ENCODE measurements around the gene GATAD2B. TPM values are rescaled to one million over a fixed set of nuclear protein-coding genes. Genes with fewer than 3 reads are reported as not detected.
A peak's percentile ranks its signal among the peaks of the same experiment; 100 is the strongest.

GATAD2B gene
- total and polyA plus RNA-seq, 9 donors = 11.2 to 73.0 (median 55.8) TPM

DNA sequence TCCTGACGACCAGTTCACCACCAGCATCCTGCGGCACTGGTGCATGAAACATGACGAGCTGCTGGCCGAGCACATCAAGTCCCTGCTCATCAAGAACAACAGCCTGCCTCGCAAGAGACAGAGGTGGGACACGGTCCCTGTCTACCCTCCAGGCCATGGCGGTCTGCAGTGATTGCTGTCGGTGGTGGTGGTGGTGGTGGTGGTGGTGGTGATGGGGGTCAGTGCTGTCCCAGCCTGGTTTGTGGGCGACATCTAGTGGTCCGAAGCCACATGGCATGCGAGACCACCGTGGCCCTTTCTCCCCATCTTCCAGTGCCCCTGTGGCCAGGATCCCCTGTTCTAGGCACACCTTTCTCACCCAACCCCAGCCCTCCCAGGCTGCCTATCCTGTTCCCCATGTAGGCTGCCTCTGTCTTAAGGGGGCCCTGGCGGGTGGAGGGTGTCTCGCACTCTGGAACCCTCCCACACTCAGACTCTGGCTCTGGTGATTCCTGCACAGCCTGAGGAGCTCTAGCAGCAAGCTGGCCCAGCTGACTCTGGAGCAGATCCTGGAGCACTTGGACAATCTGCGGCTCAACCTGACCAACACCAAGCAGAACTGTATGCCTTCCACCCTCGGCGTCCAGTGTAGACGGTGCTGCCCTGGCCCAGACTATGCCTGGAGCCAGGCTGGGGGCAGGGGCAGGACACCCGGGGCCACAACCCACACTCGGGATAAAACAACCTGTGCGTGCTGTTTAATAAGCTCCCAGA is 150.8 kb downstream of the GATAD2B start:
- Histone ChIP-seq H3K4me1 (ENCODE audit: insufficient read depth) (peaks cover 6% of the 10 kb centered on the region), H3K36me3 (no peaks in the 10 kb centered on the region), H3K4me3 (no peak overlapping the region), H3K27ac (no peak overlapping the region), H3K27me3 (no peaks in the 10 kb centered on the region), H3K9me3 (no peaks in the 10 kb centered on the region)
- DNase-seq = peak in 4 of 5 donors; percentile 52 to 71 (median 58)
- WGBS, 3 donors = 63 to 72% (median 67%) methylated on average over 21 of the region's 21 CpGs
- TF ChIP-seq POLR2A (IDR thresholded peaks at IDR 0.05) (no peak), EP300 (IDR thresholded peaks at IDR 0.05) (no peak)
- TF ChIP-seq, protein P1, sequence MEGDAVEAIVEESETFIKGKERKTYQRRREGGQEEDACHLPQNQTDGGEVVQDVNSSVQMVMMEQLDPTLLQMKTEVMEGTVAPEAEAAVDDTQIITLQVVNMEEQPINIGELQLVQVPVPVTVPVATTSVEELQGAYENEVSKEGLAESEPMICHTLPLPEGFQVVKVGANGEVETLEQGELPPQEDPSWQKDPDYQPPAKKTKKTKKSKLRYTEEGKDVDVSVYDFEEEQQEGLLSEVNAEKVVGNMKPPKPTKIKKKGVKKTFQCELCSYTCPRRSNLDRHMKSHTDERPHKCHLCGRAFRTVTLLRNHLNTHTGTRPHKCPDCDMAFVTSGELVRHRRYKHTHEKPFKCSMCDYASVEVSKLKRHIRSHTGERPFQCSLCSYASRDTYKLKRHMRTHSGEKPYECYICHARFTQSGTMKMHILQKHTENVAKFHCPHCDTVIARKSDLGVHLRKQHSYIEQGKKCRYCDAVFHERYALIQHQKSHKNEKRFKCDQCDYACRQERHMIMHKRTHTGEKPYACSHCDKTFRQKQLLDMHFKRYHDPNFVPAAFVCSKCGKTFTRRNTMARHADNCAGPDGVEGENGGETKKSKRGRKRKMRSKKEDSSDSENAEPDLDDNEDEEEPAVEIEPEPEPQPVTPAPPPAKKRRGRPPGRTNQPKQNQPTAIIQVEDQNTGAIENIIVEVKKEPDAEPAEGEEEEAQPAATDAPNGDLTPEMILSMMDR (IDR thresholded peaks at IDR 0.05) = peak; percentile 24 to 67 (median 41)
- intact Hi-C loops (cut with DNase I) = loop anchor here in 3 of 4 donors (5.0 to 10.0 kb wide), 3 partner anchors 95 to 257 kb away; partner anchors contain the start of gene NPR1 (in 3 of the 3)

DNA sequence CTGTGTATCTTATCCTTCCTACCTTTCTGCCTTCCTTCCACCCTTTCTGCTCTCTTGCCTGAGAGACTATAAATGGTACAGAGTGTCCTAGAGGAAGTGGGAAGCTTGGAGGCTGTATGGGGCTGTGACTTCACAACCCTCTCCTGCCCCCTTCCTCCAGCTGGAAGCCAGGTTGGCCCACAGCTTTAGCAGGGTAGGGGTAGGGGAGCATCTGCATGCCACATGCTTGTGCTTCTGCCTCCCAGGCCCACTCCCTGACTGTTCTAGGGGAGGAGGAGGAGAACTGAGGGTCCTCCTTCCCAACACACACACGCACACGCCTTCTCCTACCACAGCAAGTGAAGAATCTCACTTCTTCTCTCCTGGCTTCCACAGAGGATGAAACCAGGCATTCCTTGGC is 151.5 kb downstream of the GATAD2B start:
- WGBS, 3 donors = 91 to 97% (median 93%) methylated on average over 2 of the region's 2 CpGs
- no peak for TF ChIP-seq EP300 (IDR thresholded peaks at IDR 0.05)
- TF ChIP-seq, protein P1 (IDR thresholded peaks at IDR 0.05) = no peak
- TF ChIP-seq POLR2A (IDR thresholded peaks at IDR 0.05) = no peak
- no peak overlapping the region for H3K27ac ChIP-seq
- no peaks in the 10 kb centered on the region for H3K27me3 ChIP-seq
- no peaks in the 10 kb centered on the region for H3K36me3 ChIP-seq
- no peak for DNase-seq
- intact Hi-C loops (cut with DNase I) = loop anchor here in 3 of 4 donors (5.0 to 10.0 kb wide), 3 partner anchors 94 to 256 kb away; partner anchors contain the start of gene NPR1 (in 3 of the 3)
- H3K4me1 ChIP-seq (ENCODE audit: insufficient read depth) = peaks cover 2% of the 10 kb centered on the region
- H3K9me3 ChIP-seq = no peaks in the 10 kb centered on the region
- H3K4me3 ChIP-seq = no peak overlapping the region

DNA sequence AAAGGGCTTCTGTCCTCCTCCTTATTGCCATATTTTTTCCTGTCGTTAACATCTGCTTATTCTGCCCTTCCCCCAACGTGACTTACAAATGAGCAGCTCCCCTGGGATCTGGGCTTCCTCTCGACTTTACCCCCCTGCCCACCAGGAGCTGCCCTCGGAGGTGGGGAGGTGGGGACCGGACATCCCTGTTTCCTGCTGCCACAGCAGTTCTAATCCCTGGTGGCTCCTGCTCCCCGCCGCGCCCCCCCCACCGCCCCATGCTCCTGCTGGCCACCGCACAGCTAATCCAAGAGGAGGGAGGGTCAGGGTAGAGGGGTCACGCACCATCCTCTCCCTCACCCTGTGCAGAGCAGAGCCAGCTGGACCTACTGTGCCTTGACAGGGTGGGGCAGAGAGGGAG is 152.0 kb downstream of the GATAD2B start:
- H3K4me3 ChIP-seq = no peak overlapping the region
- H3K36me3 ChIP-seq = no peaks in the 10 kb centered on the region
- intact Hi-C loops (cut with DNase I) = loop anchor here in 3 of 4 donors (5.0 to 10.0 kb wide), 3 partner anchors 93 to 256 kb away; partner anchors contain the start of gene NPR1 (in 3 of the 3)
- no peaks in the 10 kb centered on the region for H3K4me1 ChIP-seq (ENCODE audit: insufficient read depth)
- WGBS, 3 donors = 41 to 63% (median 51%) methylated on average over 10 to 11 of the region's 11 CpGs
- no peaks in the 10 kb centered on the region for H3K9me3 ChIP-seq
- DNase-seq = no peak
- TF ChIP-seq POLR2A (IDR thresholded peaks at IDR 0.05) (no peak), EP300 (IDR thresholded peaks at IDR 0.05) (no peak)
- TF ChIP-seq, protein P1 (IDR thresholded peaks at IDR 0.05) = no peak
- peak overlapping the region in 1 of 2 donors; percentile 62 for H3K27ac ChIP-seq
- no peaks in the 10 kb centered on the region for H3K27me3 ChIP-seq

DNA sequence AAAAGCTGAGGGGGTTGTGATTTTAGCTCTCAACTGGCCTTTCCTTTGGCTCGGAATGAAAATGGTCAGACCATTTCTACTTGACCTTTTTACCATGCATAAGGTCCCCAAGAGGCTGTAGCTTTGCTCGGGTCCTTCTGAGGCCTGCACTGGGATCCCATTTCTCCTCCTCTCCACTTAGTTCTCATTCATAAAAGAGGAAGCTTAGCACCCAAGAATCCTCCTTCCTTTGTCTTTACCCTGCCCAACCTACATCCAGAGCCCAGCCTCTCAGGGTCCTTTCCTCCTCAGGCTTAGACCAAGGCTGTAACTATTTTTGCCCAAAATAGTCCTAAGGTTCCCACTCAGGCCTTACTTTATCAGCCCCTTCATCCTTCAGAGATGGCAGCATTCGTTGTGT is 153.6 kb downstream of the GATAD2B start:
- Histone ChIP-seq H3K27ac (no peak overlapping the region), H3K9me3 (no peaks in the 10 kb centered on the region), H3K4me3 (no peak overlapping the region), H3K36me3 (no peaks in the 10 kb centered on the region), H3K4me1 (ENCODE audit: insufficient read depth) (no peaks in the 10 kb centered on the region), H3K27me3 (no peaks in the 10 kb centered on the region)
- WGBS, 3 donors = 75 to 85% (median 83%) methylated on average over 3 of the region's 3 CpGs
- DNase-seq = no peak
- intact Hi-C loops (cut with DNase I) = loop anchor here in 1 of 4 donors (10.0 kb wide), 1 partner anchor 254 kb away; no protein-coding TSS in a partner anchor
- no peak for TF ChIP-seq POLR2A (IDR thresholded peaks at IDR 0.05)

Data from ovary (tissue), 9 donors.